Smooth muscle cell (in vitro differentiated cells): ENCODE measurements around the gene PRPF6. TPM values are rescaled to one million over a fixed set of nuclear protein-coding genes. Genes with fewer than 3 reads are reported as not detected.

Experiments used
- DNase-seq: peaks from one replicate; lab custom pipeline; 2025; ENCODE audit not compliant: unreplicated experiment; lab: John Stamatoyannopoulos, UW
- H2AFZ ChIP-seq: fragments of 200-600 bp; sonication (generic); 2 replicates; pipeline ENCODE4 v1.6.0; 2016; ENCODE audit warnings: antibody characterized with exemption, low read depth, mild to moderate bottlenecking
- H3F3A ChIP-seq: fragments of 200-600 bp; sonication (generic); 2 replicates; pipeline ENCODE4 v1.6.0; 2017; ENCODE audit warnings: antibody characterized with exemption, low read depth
- H3K27ac ChIP-seq: fragments of 200-600 bp; sonication (generic); 2 replicates; pipeline ENCODE4 v1.5.1; 2016; ENCODE audit warnings: low read depth, mild to moderate bottlenecking
- H3K27me3 ChIP-seq: fragments of 200-600 bp; sonication (generic); 2 replicates; pipeline ENCODE4 v1.6.1; 2016; ENCODE audit warnings: low read depth, mild to moderate bottlenecking
- H3K36me3 ChIP-seq: fragments of 200-600 bp; sonication (generic); 2 replicates; pipeline ENCODE4 v1.5.1; 2016; ENCODE audit warnings: low read depth
- H3K4me1 ChIP-seq: fragments of 200-600 bp; sonication (generic); 2 replicates; pipeline ENCODE4 v1.5.1; 2016; ENCODE audit warnings: low read depth
- H3K4me2 ChIP-seq: fragments of 200-600 bp; sonication (generic); 2 replicates; pipeline ENCODE4 v1.6.0; 2016; ENCODE audit warnings: mild to moderate bottlenecking
- H3K4me3 ChIP-seq: fragments of 200-600 bp; sonication (generic); 2 replicates; pipeline ENCODE4 v1.5.1; 2016; ENCODE audit warnings: mild to moderate bottlenecking
- H3K79me2 ChIP-seq: fragments of 200-600 bp; sonication (generic); 2 replicates; pipeline ENCODE4 v1.6.0; 2016; ENCODE audit warnings: low read depth, mild to moderate bottlenecking
- H3K9ac ChIP-seq: fragments of 200-600 bp; sonication (generic); 2 replicates; pipeline ENCODE4 v1.6.0; 2016; ENCODE audit warnings: low read depth
- H3K9me3 ChIP-seq: fragments of 200-600 bp; sonication (generic); replicated peaks from 2 replicates; pipeline ENCODE4 v1.5.1; 2016; ENCODE audit warnings: low read depth
- H4K20me1 ChIP-seq: fragments of 200-600 bp; sonication (generic); 2 replicates; pipeline ENCODE4 v1.6.0; 2016; ENCODE audit warnings: low read depth
- CTCF ChIP-seq: fragments of 200-600 bp; sonication (generic); IDR thresholded peaks from 2 replicates; pipeline ENCODE4 v1.5.1; 2017; ENCODE audit warnings: borderline replicate concordance, mild to moderate bottlenecking, antibody characterized with exemption; ENCODE audit not compliant: insufficient read depth, poor library complexity, severe bottlenecking
- WGBS: methylation state at CpG from one replicate; pipeline ENCODE4 v1.1.7; 2016; ENCODE audit warnings: low lambda C conversion rate; 5-methylcytosine and 5-hydroxymethylcytosine counted together
- polyA plus RNA-seq: library from polyadenylated mRNA; unstranded; fragments of >200 nt; fragmentation: Nextera tagmentation; extraction: Ambion mirVana; gene quantifications from 2 replicates; pipeline ENCODE4 v1.2.1, GENCODE V29; 2016
- total RNA-seq: library from RNA; depleted of rRNA; stranded (reverse); fragments of >200 nt; gene quantifications from 2 replicates; pipeline ENCODE4 v1.2.3, GENCODE V29; 2014

Gene PRPF6
- total and polyA plus RNA-seq, 2 experiments from 2014 or later = 33.3 to 51.2 TPM

- TF ChIP-seq CTCF = no peak
- Histone ChIP-seq H2AFZ (no peak overlapping the region), H3K4me2 (no peak overlapping the region), H3F3A (no peaks in the 10 kb centered on the region), H3K27me3 (no peaks in the 10 kb centered on the region), H3K4me3 (no peak overlapping the region), H4K20me1 (peaks cover 10% of the 10 kb centered on the region), H3K27ac (no peak overlapping the region), H3K36me3 (no peaks in the 10 kb centered on the region), H3K79me2 (no peaks in the 10 kb centered on the region), H3K4me1 (peaks cover 6% of the 10 kb centered on the region), H3K9me3 (no peaks in the 10 kb centered on the region), H3K9ac (no peak overlapping the region)
- DNase-seq = no peak
- WGBS = 93% methylated on average over 5 of the region's 6 CpGs
Measured at GRCh38 chr20:64067005-64067632, 86.2 kb downstream of the PRPF6 start.

GRCh38 chr20:64067733-64068307 lies 86.9 kb downstream of the PRPF6 start:
- no peaks in the 10 kb centered on the region for H3K27me3 ChIP-seq
- H2AFZ ChIP-seq = no peak overlapping the region
- H3K27ac ChIP-seq = no peak overlapping the region
- H3K9ac ChIP-seq = no peak overlapping the region
- peaks cover 10% of the 10 kb centered on the region for H4K20me1 ChIP-seq
- H3K4me1 ChIP-seq = peaks cover 6% of the 10 kb centered on the region
- no peak overlapping the region for H3K4me3 ChIP-seq
- no peak for DNase-seq
- no peak for TF ChIP-seq CTCF
- H3K36me3 ChIP-seq = no peaks in the 10 kb centered on the region
- H3K9me3 ChIP-seq = no peaks in the 10 kb centered on the region
- H3F3A ChIP-seq = no peaks in the 10 kb centered on the region
- 91% methylated on average over 9 of the region's 12 CpGs for WGBS
- H3K79me2 ChIP-seq = no peaks in the 10 kb centered on the region
- H3K4me2 ChIP-seq = no peak overlapping the region

- Histone ChIP-seq H2AFZ (no peak overlapping the region), H3K36me3 (no peaks in the 10 kb centered on the region), H3K4me3 (no peak overlapping the region), H3K4me1 (peaks cover 6% of the 10 kb centered on the region), H3K9me3 (no peaks in the 10 kb centered on the region), H3F3A (no peaks in the 10 kb centered on the region), H3K27ac (no peak overlapping the region), H3K9ac (no peak overlapping the region), H3K27me3 (no peaks in the 10 kb centered on the region), H4K20me1 (peaks cover 10% of the 10 kb centered on the region), H3K4me2 (no peak overlapping the region), H3K79me2 (no peaks in the 10 kb centered on the region)
- WGBS = 91% methylated on average over 12 of the region's 12 CpGs
- TF ChIP-seq CTCF = no peak
- DNase-seq = no peak
Measured at GRCh38 chr20:64068386-64069208, 87.7 kb downstream of the PRPF6 start.
